ENCODE measurements around the gene RPS18. TPM values are rescaled to one million over a fixed set of nuclear protein-coding genes. Genes with fewer than 3 reads are reported as not detected.

RPS18 gene
- total and polyA plus RNA-seq, 9 of the 15 experiments (the other 6 are each of a cell fraction or from before 2014, with no cell fraction given), result 5,023 to 17,516 (median 8,131) TPM

GRCh38 chr6:33297956-33298772 is 26.3 kb downstream of the RPS18 start (continued):
- no peak; the same call in 1 of the 2 replicates for TF ChIP-seq ELF4 (CRISPR knock-in tag; IDR thresholded peaks at IDR 0.05)
- TF ChIP-seq, protein P1, sequence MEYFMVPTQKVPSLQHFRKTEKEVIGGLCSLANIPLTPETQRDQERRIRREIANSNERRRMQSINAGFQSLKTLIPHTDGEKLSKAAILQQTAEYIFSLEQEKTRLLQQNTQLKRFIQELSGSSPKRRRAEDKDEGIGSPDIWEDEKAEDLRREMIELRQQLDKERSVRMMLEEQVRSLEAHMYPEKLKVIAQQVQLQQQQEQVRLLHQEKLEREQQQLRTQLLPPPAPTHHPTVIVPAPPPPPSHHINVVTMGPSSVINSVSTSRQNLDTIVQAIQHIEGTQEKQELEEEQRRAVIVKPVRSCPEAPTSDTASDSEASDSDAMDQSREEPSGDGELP (CRISPR knock-in tag; IDR thresholded peaks at IDR 0.05; ENCODE audit: borderline replicate concordance), result 0 out of 2 replicates have a peak, but pooled peaks have one; percentile 10
- TF ChIP-seq KHSRP (IDR thresholded peaks at IDR 0.05), result no peak
- no peak for TF ChIP-seq HIVEP1 (CRISPR knock-in tag; IDR thresholded peaks at IDR 0.05)
- TF ChIP-seq PHB2 (IDR thresholded peaks at IDR 0.05; ENCODE audit: low read depth), result no peak
- peak; percentile 45 for TF ChIP-seq TAF1 (IDR thresholded peaks at IDR 0.05; ENCODE audit: control insufficient read depth, extremely low read depth, insufficient read depth, low read length, severe bottlenecking)
- TF ChIP-seq HDGF (IDR thresholded peaks at IDR 0.05), result no peak
- TF ChIP-seq ZNF146 (CRISPR knock-in tag; IDR thresholded peaks at IDR 0.05; ENCODE audit: unreplicated experiment), result no peak
- no peak for TF ChIP-seq SMARCC2 (IDR thresholded peaks at IDR 0.05; ENCODE audit: low read depth)
- TF ChIP-seq ZC3H11A (IDR thresholded peaks at IDR 0.05; ENCODE audit: low read depth, low read length), result no peak
- no peak for TF ChIP-seq HDAC3 (IDR thresholded peaks at IDR 0.05; ENCODE audit: borderline replicate concordance, partially characterized antibody)
- TF ChIP-seq, protein P2, sequence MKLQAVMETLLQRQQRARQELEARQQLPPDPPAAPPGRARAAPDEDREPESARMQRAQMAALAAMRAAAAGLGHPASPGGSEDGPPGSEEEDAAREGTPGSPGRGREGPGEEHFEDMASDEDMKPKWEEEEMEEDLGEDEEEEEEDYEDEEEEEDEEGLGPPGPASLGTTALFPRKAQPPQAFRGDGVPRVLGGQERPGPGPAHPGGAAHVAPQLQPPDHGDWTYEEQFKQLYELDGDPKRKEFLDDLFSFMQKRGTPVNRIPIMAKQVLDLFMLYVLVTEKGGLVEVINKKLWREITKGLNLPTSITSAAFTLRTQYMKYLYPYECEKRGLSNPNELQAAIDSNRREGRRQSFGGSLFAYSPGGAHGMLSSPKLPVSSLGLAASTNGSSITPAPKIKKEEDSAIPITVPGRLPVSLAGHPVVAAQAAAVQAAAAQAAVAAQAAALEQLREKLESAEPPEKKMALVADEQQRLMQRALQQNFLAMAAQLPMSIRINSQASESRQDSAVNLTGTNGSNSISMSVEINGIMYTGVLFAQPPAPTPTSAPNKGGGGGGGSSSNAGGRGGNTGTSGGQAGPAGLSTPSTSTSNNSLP (IDR thresholded peaks at IDR 0.05; ENCODE audit: borderline replicate concordance, low read depth, low read length), result no peak
- TF ChIP-seq, protein P3, sequence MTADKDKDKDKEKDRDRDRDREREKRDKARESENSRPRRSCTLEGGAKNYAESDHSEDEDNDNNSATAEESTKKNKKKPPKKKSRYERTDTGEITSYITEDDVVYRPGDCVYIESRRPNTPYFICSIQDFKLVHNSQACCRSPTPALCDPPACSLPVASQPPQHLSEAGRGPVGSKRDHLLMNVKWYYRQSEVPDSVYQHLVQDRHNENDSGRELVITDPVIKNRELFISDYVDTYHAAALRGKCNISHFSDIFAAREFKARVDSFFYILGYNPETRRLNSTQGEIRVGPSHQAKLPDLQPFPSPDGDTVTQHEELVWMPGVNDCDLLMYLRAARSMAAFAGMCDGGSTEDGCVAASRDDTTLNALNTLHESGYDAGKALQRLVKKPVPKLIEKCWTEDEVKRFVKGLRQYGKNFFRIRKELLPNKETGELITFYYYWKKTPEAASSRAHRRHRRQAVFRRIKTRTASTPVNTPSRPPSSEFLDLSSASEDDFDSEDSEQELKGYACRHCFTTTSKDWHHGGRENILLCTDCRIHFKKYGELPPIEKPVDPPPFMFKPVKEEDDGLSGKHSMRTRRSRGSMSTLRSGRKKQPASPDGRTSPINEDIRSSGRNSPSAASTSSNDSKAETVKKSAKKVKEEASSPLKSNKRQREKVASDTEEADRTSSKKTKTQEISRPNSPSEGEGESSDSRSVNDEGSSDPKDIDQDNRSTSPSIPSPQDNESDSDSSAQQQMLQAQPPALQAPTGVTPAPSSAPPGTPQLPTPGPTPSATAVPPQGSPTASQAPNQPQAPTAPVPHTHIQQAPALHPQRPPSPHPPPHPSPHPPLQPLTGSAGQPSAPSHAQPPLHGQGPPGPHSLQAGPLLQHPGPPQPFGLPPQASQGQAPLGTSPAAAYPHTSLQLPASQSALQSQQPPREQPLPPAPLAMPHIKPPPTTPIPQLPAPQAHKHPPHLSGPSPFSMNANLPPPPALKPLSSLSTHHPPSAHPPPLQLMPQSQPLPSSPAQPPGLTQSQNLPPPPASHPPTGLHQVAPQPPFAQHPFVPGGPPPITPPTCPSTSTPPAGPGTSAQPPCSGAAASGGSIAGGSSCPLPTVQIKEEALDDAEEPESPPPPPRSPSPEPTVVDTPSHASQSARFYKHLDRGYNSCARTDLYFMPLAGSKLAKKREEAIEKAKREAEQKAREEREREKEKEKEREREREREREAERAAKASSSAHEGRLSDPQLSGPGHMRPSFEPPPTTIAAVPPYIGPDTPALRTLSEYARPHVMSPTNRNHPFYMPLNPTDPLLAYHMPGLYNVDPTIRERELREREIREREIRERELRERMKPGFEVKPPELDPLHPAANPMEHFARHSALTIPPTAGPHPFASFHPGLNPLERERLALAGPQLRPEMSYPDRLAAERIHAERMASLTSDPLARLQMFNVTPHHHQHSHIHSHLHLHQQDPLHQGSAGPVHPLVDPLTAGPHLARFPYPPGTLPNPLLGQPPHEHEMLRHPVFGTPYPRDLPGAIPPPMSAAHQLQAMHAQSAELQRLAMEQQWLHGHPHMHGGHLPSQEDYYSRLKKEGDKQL (CRISPR knock-in tag; IDR thresholded peaks at IDR 0.05; ENCODE audit: borderline replicate concordance), result 0 out of 2 replicates have a peak, but pooled peaks have one; percentile 47
- TF ChIP-seq MCM7 (IDR thresholded peaks at IDR 0.05), result no peak
- no peak for TF ChIP-seq ZNF282 (CRISPR knock-in tag; IDR thresholded peaks at IDR 0.05)
- no peak for TF ChIP-seq ZBTB1 (CRISPR knock-in tag; IDR thresholded peaks at IDR 0.05; ENCODE audit: borderline replicate concordance, low read depth)
- TF ChIP-seq SPI1 (IDR thresholded peaks at IDR 0.05; ENCODE audit: borderline replicate concordance, low read depth, low read length), result no peak
- no peak for TF ChIP-seq PTBP1 (IDR thresholded peaks at IDR 0.05; ENCODE audit: low read depth, low read length)
- TF ChIP-seq PRPF4 (IDR thresholded peaks at IDR 0.05; ENCODE audit: insufficient read depth, low read depth, low read length, poor library complexity, severe bottlenecking), result no peak
- no peak for TF ChIP-seq BRCA1 (IDR thresholded peaks at IDR 0.05)
- TF ChIP-seq BRCA1 (CRISPR knock-in tag; IDR thresholded peaks at IDR 0.05), result no peak

All from K562 (cell line).